HepG2 (cell line): Measurements from ENCODE around the gene SMIM20. TPM values are rescaled to one million over a fixed set of nuclear protein-coding genes. Genes with fewer than 3 reads are reported as not detected.

Experiments
- ARNTL ChIP-seq: sonication (generic); formaldehyde crosslinking; IDR thresholded peaks from 2 replicates; pipeline ENCODE4 v1.4.0; 2020; ENCODE audit warnings: mild to moderate bottlenecking, missing genetic modification reagents
- CENPX ChIP-seq: sonication (generic); formaldehyde crosslinking; IDR thresholded peaks from 2 replicates; pipeline ENCODE4 v1.9.0; 2021; ENCODE audit warnings: mild to moderate bottlenecking, missing genetic modification reagents, moderate library complexity
- DBP ChIP-seq: sonication (generic); formaldehyde crosslinking; IDR thresholded peaks from 2 replicates; pipeline ENCODE4 v1.4.0; 2020; ENCODE audit warnings: missing genetic modification reagents; ENCODE audit errors: not compliant biosample characterization
- DNMT3B ChIP-seq: conservative IDR thresholded peaks from 2 replicates; pipeline ENCODE4 v1.6.1; 2016; ENCODE audit warnings: missing biosample characterization, control low read depth
- E2F5 ChIP-seq: sonication (generic); formaldehyde crosslinking; conservative IDR thresholded peaks from 2 replicates; pipeline ENCODE4 v1.4.0; 2020; ENCODE audit warnings: missing genetic modification reagents
- IRX3 ChIP-seq: sonication (generic); formaldehyde crosslinking; IDR thresholded peaks from 2 replicates; pipeline ENCODE4 v1.8.1; 2023; ENCODE audit warnings: mild to moderate bottlenecking, low read depth, missing genetic modification reagents, borderline replicate concordance
- MEF2D ChIP-seq: sonication (generic); formaldehyde crosslinking; IDR thresholded peaks from 2 replicates; pipeline ENCODE4 v1.5.1; 2020; ENCODE audit warnings: mild to moderate bottlenecking, missing genetic modification reagents
- MLXIP ChIP-seq: sonication (generic); formaldehyde crosslinking; IDR thresholded peaks from 2 replicates; pipeline ENCODE4 v1.9.0; 2021; ENCODE audit warnings: missing genetic modification reagents, borderline replicate concordance
- MTF1 ChIP-seq: sonication (generic); formaldehyde crosslinking; IDR thresholded peaks from 2 replicates; pipeline ENCODE4 v1.5.0; 2020; ENCODE audit warnings: missing genetic modification reagents
- NONO ChIP-seq, 2 experiments: fragments of 450-650 bp in 1 of 2; sonication (generic) in 1 of 2; formaldehyde crosslinking in 1 of 2; IDR thresholded peaks in 1 of 2; conservative IDR thresholded peaks in 1 of 2; 2 replicates each; pipeline versions ENCODE4 v1.6.1 to v1.8.0; 2017 to 2022; ENCODE audit warnings: mild to moderate bottlenecking in 1 of 2, missing genetic modification reagents in 1 of 2, moderate library complexity in 1 of 2
- NRL ChIP-seq: sonication (generic); formaldehyde crosslinking; IDR thresholded peaks from 2 replicates; pipeline ENCODE4 v1.5.0; 2020; ENCODE audit warnings: missing genetic modification reagents, mild to moderate bottlenecking, moderate library complexity, borderline replicate concordance
- POGZ ChIP-seq: sonication (generic); formaldehyde crosslinking; IDR thresholded peaks from 2 replicates; pipeline ENCODE4 v1.4.0; 2020; ENCODE audit warnings: mild to moderate bottlenecking, missing genetic modification reagents
- SATB2 ChIP-seq: sonication (generic); formaldehyde crosslinking; IDR thresholded peaks from 2 replicates; pipeline ENCODE4 v1.5.0; 2020; ENCODE audit warnings: missing genetic modification reagents
- SMC3 ChIP-seq: IDR thresholded peaks from 2 replicates; pipeline ENCODE4 v1.6.1; 2011; ENCODE audit warnings: low read length, improper control_type of control experiment
- TEAD2 ChIP-seq: sonication (generic); formaldehyde crosslinking; IDR thresholded peaks from 2 replicates; pipeline ENCODE4 v1.9.0; 2021; ENCODE audit warnings: missing genetic modification reagents
- ZIK1 ChIP-seq: sonication (generic); formaldehyde crosslinking; IDR thresholded peaks from 2 replicates; pipeline ENCODE4 v1.5.0; 2020; ENCODE audit warnings: mild to moderate bottlenecking, low read depth, missing genetic modification reagents, borderline replicate concordance
- ZNF354B ChIP-seq: sonication (generic); formaldehyde crosslinking; IDR thresholded peaks from 2 replicates; pipeline ENCODE4 v1.8.0; 2022; ENCODE audit warnings: mild to moderate bottlenecking, missing genetic modification reagents
- ZNF580 ChIP-seq: IDR thresholded peaks from 2 replicates; pipeline ENCODE4 v1.6.1; 2016; ENCODE audit warnings: low read depth, borderline replicate concordance
- ZNF629 ChIP-seq: sonication (generic); formaldehyde crosslinking; conservative IDR thresholded peaks from 2 replicates; pipeline ENCODE4 v1.5.0; 2020; ENCODE audit warnings: missing genetic modification reagents
- ZNF652 ChIP-seq: IDR thresholded peaks from 2 replicates; pipeline ENCODE4 v1.6.1; 2016; ENCODE audit warnings: low read depth, borderline replicate concordance
- ZNF776 ChIP-seq: sonication (generic); formaldehyde crosslinking; IDR thresholded peaks from 2 replicates; pipeline ENCODE4 v1.4.0; 2020; ENCODE audit warnings: mild to moderate bottlenecking, missing genetic modification reagents
- ZSCAN31 ChIP-seq: sonication (generic); formaldehyde crosslinking; IDR thresholded peaks from 2 replicates; pipeline ENCODE4 v1.5.0; 2020; ENCODE audit warnings: low read depth, mild to moderate bottlenecking, missing genetic modification reagents
- polyA plus RNA-seq, 8 experiments: library from polyadenylated mRNA; depleted of rRNA in 3 of 8; stranded (reverse) in 7 of 8; unstranded in 1 of 8; fragments of >200 nt; fragmentation: Illumina TruSeq in 4 of 8; extraction: Trizol in 4 of 8; gene quantifications; 2 replicates each; pipeline versions ENCODE4 v1.2.1 to v1.2.3, GENCODE V29; 2011 to 2016; ENCODE audit warnings: low read depth in 4 of 8, missing spikeins in 1 of 8, mixed read lengths in 1 of 8; ENCODE audit not compliant: insufficient read depth in 1 of 8
- total RNA-seq, 5 experiments: library from RNA; depleted of rRNA; stranded (reverse); fragments of >200 nt; fragmentation: Illumina TruSeq; extraction: Trizol; gene quantifications; 2 replicates each; pipeline ENCODE4 v1.2.3, GENCODE V29; 2016; ENCODE audit warnings: low read depth in 1 of 5
- TF ChIP-seq, protein P1 (sequence below): sonication (generic); formaldehyde crosslinking; IDR thresholded peaks from 2 replicates; pipeline ENCODE4 v1.4.0; 2020; ENCODE audit warnings: low read depth, mild to moderate bottlenecking, missing genetic modification reagents
- TF ChIP-seq, protein P2 (sequence below): IDR thresholded peaks from 2 replicates; pipeline ENCODE4 v1.6.1; 2016

SMIM20 gene
- total and polyA plus RNA-seq, 2 of the 13 experiments (the other 11 are each of a cell fraction or from before 2014, with no cell fraction given), result 26.3 to 30.2 TPM

DNA sequence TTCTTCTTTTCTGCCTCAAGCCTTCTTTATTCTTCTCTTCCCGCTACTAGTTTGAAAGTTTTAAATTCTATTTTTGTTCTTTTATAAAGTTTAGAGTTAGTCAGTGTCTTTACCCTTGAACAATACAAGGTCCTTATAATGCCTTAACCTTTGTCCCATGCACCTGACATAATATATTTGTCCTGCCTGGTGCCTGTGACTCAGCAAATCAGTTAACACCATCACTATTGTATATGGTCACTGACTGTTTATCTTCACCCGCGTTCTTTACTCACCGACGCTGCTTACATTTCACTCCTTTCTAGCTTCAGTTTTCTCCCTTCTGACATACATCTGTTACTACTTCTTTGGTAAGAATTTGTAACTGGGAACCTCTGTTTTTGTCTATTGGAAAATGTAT, 5.7 kb downstream of the SMIM20 start (continued):
- TF ChIP-seq MLXIP (CRISPR knock-in tag), result no peak
- no peak for TF ChIP-seq CENPX
- no peak for TF ChIP-seq DNMT3B (CRISPR knock-in tag)
- TF ChIP-seq NONO (IDR thresholded peaks at IDR 0.05), result no peak
- no peak; the same call in 1 of the 2 replicates for TF ChIP-seq NONO (CRISPR knock-in tag; conservative IDR thresholded peaks at IDR 0.05)
- no peak for TF ChIP-seq E2F5
- TF ChIP-seq, protein P1, sequence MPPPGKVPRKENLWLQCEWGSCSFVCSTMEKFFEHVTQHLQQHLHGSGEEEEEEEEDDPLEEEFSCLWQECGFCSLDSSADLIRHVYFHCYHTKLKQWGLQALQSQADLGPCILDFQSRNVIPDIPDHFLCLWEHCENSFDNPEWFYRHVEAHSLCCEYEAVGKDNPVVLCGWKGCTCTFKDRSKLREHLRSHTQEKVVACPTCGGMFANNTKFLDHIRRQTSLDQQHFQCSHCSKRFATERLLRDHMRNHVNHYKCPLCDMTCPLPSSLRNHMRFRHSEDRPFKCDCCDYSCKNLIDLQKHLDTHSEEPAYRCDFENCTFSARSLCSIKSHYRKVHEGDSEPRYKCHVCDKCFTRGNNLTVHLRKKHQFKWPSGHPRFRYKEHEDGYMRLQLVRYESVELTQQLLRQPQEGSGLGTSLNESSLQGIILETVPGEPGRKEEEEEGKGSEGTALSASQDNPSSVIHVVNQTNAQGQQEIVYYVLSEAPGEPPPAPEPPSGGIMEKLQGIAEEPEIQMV (CRISPR knock-in tag), result no peak
- TF ChIP-seq ZNF580, result no peak
- no peak for TF ChIP-seq MEF2D
- TF ChIP-seq ZNF776 (CRISPR knock-in tag), result no peak
- no peak for TF ChIP-seq ZSCAN31 (CRISPR knock-in tag)
- TF ChIP-seq, protein P2, sequence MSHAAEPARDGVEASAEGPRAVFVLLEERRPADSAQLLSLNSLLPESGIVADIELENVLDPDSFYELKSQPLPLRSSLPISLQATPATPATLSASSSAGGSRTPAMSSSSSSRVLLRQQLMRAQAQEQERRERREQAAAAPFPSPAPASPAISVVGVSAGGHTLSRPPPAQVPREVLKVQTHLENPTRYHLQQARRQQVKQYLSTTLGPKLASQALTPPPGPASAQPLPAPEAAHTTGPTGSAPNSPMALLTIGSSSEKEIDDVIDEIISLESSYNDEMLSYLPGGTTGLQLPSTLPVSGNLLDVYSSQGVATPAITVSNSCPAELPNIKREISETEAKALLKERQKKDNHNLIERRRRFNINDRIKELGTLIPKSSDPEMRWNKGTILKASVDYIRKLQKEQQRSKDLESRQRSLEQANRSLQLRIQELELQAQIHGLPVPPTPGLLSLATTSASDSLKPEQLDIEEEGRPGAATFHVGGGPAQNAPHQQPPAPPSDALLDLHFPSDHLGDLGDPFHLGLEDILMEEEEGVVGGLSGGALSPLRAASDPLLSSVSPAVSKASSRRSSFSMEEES, result peak; percentile 51; the same call in 1 of the 2 replicates
- TF ChIP-seq TEAD2, result no peak
- no peak for TF ChIP-seq DBP (CRISPR knock-in tag)
- no peak for TF ChIP-seq MTF1
- no peak for TF ChIP-seq ARNTL (CRISPR knock-in tag)
- TF ChIP-seq SMC3, result no peak
- TF ChIP-seq ZIK1, result no peak
- TF ChIP-seq POGZ, result no peak
- no peak for TF ChIP-seq IRX3 (CRISPR knock-in tag)
- no peak for TF ChIP-seq NRL (CRISPR knock-in tag)
- 0 out of 2 replicates have a peak, but pooled peaks have one; percentile 19 for TF ChIP-seq ZNF652
- TF ChIP-seq SATB2 (CRISPR knock-in tag), result no peak
- TF ChIP-seq ZNF354B, result no peak
- no peak for TF ChIP-seq ZNF629 (CRISPR knock-in tag)
